Testis (tissue), 2 donors: Measurements from ENCODE around the gene CREG1.

ENCODE experiments used
- POLR2A ChIP-seq: fragments of 450-650 bp; IDR thresholded peaks from one replicate; pipeline ENCODE4 v1.6.1; 2017; ENCODE audit warnings: antibody characterized with exemption, mild to moderate bottlenecking, moderate library complexity
- TF ChIP-seq, protein P1 (sequence below), 3 experiments: fragments of 450-650 bp in 2 of 3; fragments of 200-600 bp in 1 of 3; sonication (generic) in 1 of 3; IDR thresholded peaks; one replicate each; pipeline ENCODE4 v1.5.1; 2016 to 2019; ENCODE audit warnings: antibody characterized with exemption in 3 of 3, mild to moderate bottlenecking in 2 of 3, moderate library complexity in 1 of 3

DNA sequence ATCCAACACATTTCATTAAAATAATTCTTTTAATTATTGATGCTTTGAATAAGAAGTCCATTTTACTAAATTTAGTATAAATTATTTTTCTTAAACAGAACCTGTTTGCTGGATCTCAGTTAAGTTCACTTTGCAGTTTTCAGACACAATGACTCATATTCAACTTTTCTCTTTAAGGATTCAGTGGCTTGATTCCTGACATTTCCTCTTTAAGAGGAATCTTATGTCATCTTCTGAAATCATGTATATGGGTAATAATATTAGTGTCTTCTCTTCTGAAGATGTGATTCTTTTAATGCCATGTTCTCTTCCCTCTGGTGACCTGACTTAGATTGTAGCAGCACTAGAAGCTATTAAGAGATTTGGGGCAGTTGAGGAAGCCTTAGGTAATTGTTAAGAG lies 12.6 kb downstream of the CREG1 start:
- TF ChIP-seq, protein P1, sequence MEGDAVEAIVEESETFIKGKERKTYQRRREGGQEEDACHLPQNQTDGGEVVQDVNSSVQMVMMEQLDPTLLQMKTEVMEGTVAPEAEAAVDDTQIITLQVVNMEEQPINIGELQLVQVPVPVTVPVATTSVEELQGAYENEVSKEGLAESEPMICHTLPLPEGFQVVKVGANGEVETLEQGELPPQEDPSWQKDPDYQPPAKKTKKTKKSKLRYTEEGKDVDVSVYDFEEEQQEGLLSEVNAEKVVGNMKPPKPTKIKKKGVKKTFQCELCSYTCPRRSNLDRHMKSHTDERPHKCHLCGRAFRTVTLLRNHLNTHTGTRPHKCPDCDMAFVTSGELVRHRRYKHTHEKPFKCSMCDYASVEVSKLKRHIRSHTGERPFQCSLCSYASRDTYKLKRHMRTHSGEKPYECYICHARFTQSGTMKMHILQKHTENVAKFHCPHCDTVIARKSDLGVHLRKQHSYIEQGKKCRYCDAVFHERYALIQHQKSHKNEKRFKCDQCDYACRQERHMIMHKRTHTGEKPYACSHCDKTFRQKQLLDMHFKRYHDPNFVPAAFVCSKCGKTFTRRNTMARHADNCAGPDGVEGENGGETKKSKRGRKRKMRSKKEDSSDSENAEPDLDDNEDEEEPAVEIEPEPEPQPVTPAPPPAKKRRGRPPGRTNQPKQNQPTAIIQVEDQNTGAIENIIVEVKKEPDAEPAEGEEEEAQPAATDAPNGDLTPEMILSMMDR (IDR thresholded peaks at IDR 0.05): no peak
- TF ChIP-seq POLR2A: no peak
